Gastroesophageal sphincter (tissue), 4 donors: ENCODE results near the gene LGR4. TPM values are rescaled to one million over a fixed set of nuclear protein-coding genes. Genes with fewer than 3 reads are reported as not detected.
A peak's percentile ranks its signal among the peaks of the same experiment; 100 is the strongest.
"Not testable (repeated sequence)": the region's sequence is repeated elsewhere in the genome, so short reads cannot be mapped to it uniquely, and the experiment has no call there.

ENCODE experiments used
- ATAC-seq: fragments of 150-250 bp; one replicate; pipeline ENCODE4 v1.9.1; 2016; ENCODE audit warnings: mild to moderate bottlenecking, moderate library complexity
- H3K27ac ChIP-seq, 4 donors: fragments of 200-600 bp; sonication (generic) in 3 of 4; 1 replicate in 3 of 4; 2 replicates in 1 of 4; pipeline ENCODE4 v1.5.1; 2016 to 2019
- H3K27me3 ChIP-seq: fragments of 200-600 bp; sonication (generic); one replicate; pipeline ENCODE4 v1.5.1; 2019
- H3K36me3 ChIP-seq, 2 donors: fragments of 200-600 bp; sonication (generic); one replicate each; pipeline ENCODE4 v1.5.1; 2019; ENCODE audit warnings: control low read depth in 1 of 2
- H3K4me1 ChIP-seq, 3 donors: fragments of 200-600 bp; sonication (generic); 1 replicate in 2 of 3; 2 replicates in 1 of 3; pipeline ENCODE4 v1.5.1; 2016 to 2019; ENCODE audit warnings: control low read depth in 2 of 3
- H3K4me3 ChIP-seq, 2 donors: fragments of 200-600 bp; sonication (generic); one replicate each; pipeline ENCODE4 v1.5.1; 2019; ENCODE audit warnings: mild to moderate bottlenecking in 1 of 2, moderate library complexity in 1 of 2
- H3K9me3 ChIP-seq, 3 donors: fragments of 200-600 bp; sonication (generic); one replicate each; pipeline ENCODE4 v1.5.1; 2017 to 2019; ENCODE audit warnings: control low read depth in 2 of 3
- EP300 ChIP-seq: sonication (generic); formaldehyde crosslinking; IDR thresholded peaks from one replicate; pipeline ENCODE4 v1.6.1; 2017; ENCODE audit warnings: antibody characterized with exemption, mild to moderate bottlenecking
- POLR2A ChIP-seq, 2 donors: fragments of 450-650 bp; IDR thresholded peaks; one replicate each; pipeline ENCODE4 v1.6.1; 2017; ENCODE audit warnings: antibody characterized with exemption in 2 of 2, mild to moderate bottlenecking in 2 of 2, moderate library complexity in 1 of 2
- POLR2AphosphoS5 ChIP-seq: sonication (generic); formaldehyde crosslinking; IDR thresholded peaks from one replicate; pipeline ENCODE4 v1.6.1; 2017; ENCODE audit warnings: antibody characterized with exemption
- WGBS, 2 donors: methylation state at CpG; one replicate each; pipeline ENCODE4 v1.1.5; 2018; ENCODE audit warnings: low coverage in 1 of 2; 5-methylcytosine and 5-hydroxymethylcytosine counted together
- total RNA-seq, 4 donors: library from RNA; depleted of rRNA; stranded (reverse); fragments of >200 nt; gene quantifications; one replicate each; pipeline ENCODE4 v1.1.0, GENCODE V29; 2016
- TF ChIP-seq, protein P1 (sequence below), 4 experiments: fragments of 200-600 bp in 2 of 4; fragments of 450-650 bp in 2 of 4; sonication (generic) in 1 of 4; IDR thresholded peaks; one replicate each; pipeline ENCODE4 v1.5.1; 2017 to 2019; ENCODE audit warnings: antibody characterized with exemption in 4 of 4, mild to moderate bottlenecking in 2 of 4, moderate library complexity in 2 of 4

Gene LGR4
- total RNA-seq = 10 to 100 TPM; 21.0 to 35.9 (median 31.8) TPM

DNA sequence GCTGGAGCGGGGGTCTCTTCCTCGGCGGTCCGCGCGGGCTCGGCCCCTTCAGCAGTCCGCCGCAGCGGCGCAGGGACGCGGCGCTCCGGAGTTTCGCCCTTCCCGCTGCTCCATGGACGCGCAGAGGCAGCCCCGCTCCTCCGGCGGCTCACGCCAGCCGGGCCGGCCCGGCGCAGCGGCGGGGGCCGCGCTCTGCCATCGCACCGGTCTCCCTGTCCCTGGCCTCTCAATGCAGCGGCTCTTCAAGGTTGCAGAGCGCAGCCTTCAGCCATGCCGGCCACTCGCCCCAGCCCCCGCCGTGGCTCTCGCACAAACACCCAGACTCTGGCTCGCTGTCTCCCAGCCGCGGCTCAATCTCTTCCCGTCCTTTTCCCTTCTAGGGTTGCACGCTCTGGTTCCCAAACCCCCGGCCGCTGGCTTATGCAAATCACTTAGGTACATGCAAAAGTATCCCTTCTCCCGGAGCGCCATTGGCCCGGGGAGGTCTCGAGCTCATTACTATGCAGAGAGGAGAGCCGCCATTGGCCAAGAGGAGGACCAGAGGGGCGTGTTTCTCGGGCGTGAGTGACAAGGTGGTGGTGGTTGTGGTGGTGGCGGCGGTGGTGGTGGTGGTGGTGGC is at the start of gene LGR4:
TSS of gene LGR4 (minus strand) at position 393 of the 619 bp plus-strand sequence. CDS start 488 bp downstream, outside the sequence.
- no peaks in the 10 kb centered on the region for H3K9me3 ChIP-seq
- H3K27ac ChIP-seq = peak within 1 kb of the TSS; percentile 44 to 95 (median 90)
- no peaks in the 10 kb centered on the region for H3K27me3 ChIP-seq
- peak; percentile 94 for ATAC-seq
- TF ChIP-seq EP300 (no peak), POLR2A (IDR thresholded peaks at IDR 0.05) (peak; percentile 41 to 60), POLR2AphosphoS5 (peak; percentile 70)
- TF ChIP-seq, protein P1, sequence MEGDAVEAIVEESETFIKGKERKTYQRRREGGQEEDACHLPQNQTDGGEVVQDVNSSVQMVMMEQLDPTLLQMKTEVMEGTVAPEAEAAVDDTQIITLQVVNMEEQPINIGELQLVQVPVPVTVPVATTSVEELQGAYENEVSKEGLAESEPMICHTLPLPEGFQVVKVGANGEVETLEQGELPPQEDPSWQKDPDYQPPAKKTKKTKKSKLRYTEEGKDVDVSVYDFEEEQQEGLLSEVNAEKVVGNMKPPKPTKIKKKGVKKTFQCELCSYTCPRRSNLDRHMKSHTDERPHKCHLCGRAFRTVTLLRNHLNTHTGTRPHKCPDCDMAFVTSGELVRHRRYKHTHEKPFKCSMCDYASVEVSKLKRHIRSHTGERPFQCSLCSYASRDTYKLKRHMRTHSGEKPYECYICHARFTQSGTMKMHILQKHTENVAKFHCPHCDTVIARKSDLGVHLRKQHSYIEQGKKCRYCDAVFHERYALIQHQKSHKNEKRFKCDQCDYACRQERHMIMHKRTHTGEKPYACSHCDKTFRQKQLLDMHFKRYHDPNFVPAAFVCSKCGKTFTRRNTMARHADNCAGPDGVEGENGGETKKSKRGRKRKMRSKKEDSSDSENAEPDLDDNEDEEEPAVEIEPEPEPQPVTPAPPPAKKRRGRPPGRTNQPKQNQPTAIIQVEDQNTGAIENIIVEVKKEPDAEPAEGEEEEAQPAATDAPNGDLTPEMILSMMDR (IDR thresholded peaks at IDR 0.05) = no peak
- H3K4me3 ChIP-seq = peak within 1 kb of the TSS; percentile 53 to 86
- no peaks in the 10 kb centered on the region for H3K36me3 ChIP-seq
- 2% methylated on average over 10 of the region's 57 CpGs; no CpG with 5 or more reads in 1 of the 2 donors for WGBS, 2 donors
- H3K4me1 ChIP-seq = peaks cover 2 to 46% (median 15%) of the 10 kb centered on the region in 3 donors

DNA sequence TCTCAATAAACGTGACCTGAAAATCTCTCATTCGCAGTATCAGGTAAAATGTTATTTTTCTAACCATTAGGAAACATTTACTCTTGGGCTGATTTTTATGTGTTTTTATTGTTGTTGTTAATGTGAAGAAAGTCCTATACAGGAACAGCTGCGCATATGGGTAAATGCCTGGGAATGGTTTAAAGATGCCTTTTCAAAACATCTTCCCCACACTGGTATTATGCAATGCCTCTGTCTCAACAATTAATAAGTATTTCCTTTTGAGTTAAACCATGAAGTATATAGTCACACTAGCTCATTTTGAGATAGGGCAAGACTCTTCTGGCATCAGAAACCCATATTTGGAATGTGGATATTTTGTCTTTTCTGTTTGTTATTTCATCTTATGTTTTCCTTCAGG is 47.6 kb upstream of the LGR4 start:
- Histone ChIP-seq H3K9me3 (no peaks in the 10 kb centered on the region), H3K27ac (no peak overlapping the region), H3K36me3 (no peaks in the 10 kb centered on the region), H3K4me3 (no peak overlapping the region), H3K4me1 (no peaks in the 10 kb centered on the region), H3K27me3 (no peaks in the 10 kb centered on the region)
- WGBS, 2 donors = 83 to 92% methylated on average over 3 of the region's 3 CpGs
- no peak for ATAC-seq
- TF ChIP-seq, protein P1 (IDR thresholded peaks at IDR 0.05) = no peak
- no peak for TF ChIP-seq EP300
- no peak for TF ChIP-seq POLR2A (IDR thresholded peaks at IDR 0.05)
- TF ChIP-seq POLR2AphosphoS5 = no peak

GRCh38 chr11:27518518-27518917 is 45.9 kb upstream of the LGR4 start:
- Histone ChIP-seq H3K36me3 (no peaks in the 10 kb centered on the region), H3K27me3 (no peaks in the 10 kb centered on the region), H3K27ac (no peak overlapping the region), H3K4me1 (no peaks in the 10 kb centered on the region), H3K4me3 (no peak overlapping the region), H3K9me3 (no peaks in the 10 kb centered on the region)
- TF ChIP-seq EP300 = no peak
- no peak for TF ChIP-seq POLR2AphosphoS5
- TF ChIP-seq, protein P1 (IDR thresholded peaks at IDR 0.05) = no peak
- no peak for TF ChIP-seq POLR2A (IDR thresholded peaks at IDR 0.05)
- 71 to 86% methylated on average over 2 of the region's 2 CpGs for WGBS, 2 donors
- no peak for ATAC-seq

GRCh38 chr11:27517490-27517889 is 44.9 kb upstream of the LGR4 start:
- not testable (repeated sequence) for H3K4me1 ChIP-seq, ATAC-seq, H3K4me3 ChIP-seq, H3K27me3 ChIP-seq, H3K9me3 ChIP-seq, H3K27ac ChIP-seq, H3K36me3 ChIP-seq
- WGBS, 2 donors = 90% methylated on average over 1 of the region's 1 CpG; no CpG with 5 or more reads in 1 of the 2 donors

DNA sequence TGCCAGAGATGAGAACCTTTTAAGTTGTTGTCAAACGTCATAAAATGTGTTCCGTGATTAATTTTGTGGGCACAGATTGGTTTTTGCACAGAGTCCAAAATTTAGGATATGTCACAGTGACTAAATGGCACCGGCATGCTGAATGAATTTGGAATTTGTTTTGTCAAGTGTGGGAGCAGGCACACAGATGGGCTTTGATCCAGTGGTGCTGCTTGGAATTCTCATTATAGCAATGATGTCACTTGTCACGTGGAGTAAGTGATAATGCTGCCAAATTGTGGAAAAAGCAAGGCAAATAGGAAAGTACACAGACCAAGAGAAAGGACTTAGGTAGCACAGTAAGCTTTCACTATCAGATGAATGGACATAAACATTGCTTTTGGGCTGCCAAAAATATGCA is 42.0 kb upstream of the LGR4 start:
- ATAC-seq = no peak
- Histone ChIP-seq H3K9me3 (no peaks in the 10 kb centered on the region), H3K4me1 (no peaks in the 10 kb centered on the region), H3K27ac (no peak overlapping the region), H3K36me3 (no peaks in the 10 kb centered on the region), H3K4me3 (no peak overlapping the region), H3K27me3 (no peaks in the 10 kb centered on the region)
- TF ChIP-seq, protein P1 (IDR thresholded peaks at IDR 0.05) = no peak
- TF ChIP-seq EP300 = no peak
- TF ChIP-seq POLR2A (IDR thresholded peaks at IDR 0.05) = no peak
- no peak for TF ChIP-seq POLR2AphosphoS5
- WGBS, 2 donors = 48 to 49% methylated on average over 3 to 4 of the region's 4 CpGs
